GM12865 (cell line): ENCODE data around the gene AMBN.

ENCODE experiments used
- DNase-seq: peaks from one replicate; pipeline ENCODE4 v3.0.0; 2010; ENCODE audit warnings: low read depth
- H3K4me3 ChIP-seq: 2 replicates; pipeline ENCODE4 v1.5.1; 2011; ENCODE audit warnings: mild to moderate bottlenecking, low read depth, low read length, control low read depth
- TF ChIP-seq, protein P1 (sequence below): IDR thresholded peaks from 2 replicates; pipeline ENCODE4 v1.5.1; 2011; ENCODE audit warnings: low read length, control low read depth, low read depth, inconsistent platforms; ENCODE audit not compliant: insufficient read depth; ENCODE audit errors: missing control alignments

Gene AMBN, protein sequence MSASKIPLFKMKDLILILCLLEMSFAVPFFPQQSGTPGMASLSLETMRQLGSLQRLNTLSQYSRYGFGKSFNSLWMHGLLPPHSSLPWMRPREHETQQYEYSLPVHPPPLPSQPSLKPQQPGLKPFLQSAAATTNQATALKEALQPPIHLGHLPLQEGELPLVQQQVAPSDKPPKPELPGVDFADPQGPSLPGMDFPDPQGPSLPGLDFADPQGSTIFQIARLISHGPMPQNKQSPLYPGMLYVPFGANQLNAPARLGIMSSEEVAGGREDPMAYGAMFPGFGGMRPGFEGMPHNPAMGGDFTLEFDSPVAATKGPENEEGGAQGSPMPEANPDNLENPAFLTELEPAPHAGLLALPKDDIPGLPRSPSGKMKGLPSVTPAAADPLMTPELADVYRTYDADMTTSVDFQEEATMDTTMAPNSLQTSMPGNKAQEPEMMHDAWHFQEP

DNA sequence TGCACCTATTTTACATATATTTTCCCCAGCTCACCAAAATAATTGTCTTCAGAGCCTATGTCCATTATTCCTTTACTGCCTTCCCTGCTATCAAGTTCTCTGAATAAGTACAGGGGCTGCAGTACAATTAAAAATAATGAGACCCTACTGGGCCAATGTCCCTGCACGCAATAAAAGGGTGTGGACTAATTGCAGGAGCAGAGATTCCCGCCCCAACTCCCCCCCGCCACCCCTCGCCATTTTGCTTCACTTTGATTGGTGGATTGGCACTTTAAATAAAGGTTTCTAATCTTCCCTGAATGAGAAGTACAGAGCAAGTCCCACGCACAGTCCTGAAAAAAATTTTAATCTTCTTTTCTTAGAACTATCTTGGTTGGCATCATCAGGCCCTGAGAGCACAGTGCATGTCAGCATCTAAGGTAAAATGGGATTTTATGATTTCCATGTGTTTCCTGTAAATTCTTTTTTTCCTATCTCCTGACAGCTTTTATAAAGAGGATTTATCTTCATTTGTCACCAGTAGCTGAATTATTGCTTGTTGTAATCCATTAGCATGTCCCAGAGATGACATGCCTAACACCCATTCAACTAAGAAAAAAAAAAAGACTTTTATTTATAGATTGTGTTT, at the start of gene AMBN:
Gene AMBN (plus strand): TSS at position 302 of the 628 bp plus-strand sequence. CDS start 103 bp downstream, at position 405.
- DNase-seq: no peak
- TF ChIP-seq, protein P1, sequence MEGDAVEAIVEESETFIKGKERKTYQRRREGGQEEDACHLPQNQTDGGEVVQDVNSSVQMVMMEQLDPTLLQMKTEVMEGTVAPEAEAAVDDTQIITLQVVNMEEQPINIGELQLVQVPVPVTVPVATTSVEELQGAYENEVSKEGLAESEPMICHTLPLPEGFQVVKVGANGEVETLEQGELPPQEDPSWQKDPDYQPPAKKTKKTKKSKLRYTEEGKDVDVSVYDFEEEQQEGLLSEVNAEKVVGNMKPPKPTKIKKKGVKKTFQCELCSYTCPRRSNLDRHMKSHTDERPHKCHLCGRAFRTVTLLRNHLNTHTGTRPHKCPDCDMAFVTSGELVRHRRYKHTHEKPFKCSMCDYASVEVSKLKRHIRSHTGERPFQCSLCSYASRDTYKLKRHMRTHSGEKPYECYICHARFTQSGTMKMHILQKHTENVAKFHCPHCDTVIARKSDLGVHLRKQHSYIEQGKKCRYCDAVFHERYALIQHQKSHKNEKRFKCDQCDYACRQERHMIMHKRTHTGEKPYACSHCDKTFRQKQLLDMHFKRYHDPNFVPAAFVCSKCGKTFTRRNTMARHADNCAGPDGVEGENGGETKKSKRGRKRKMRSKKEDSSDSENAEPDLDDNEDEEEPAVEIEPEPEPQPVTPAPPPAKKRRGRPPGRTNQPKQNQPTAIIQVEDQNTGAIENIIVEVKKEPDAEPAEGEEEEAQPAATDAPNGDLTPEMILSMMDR: no peak
- no peak within 1 kb of the TSS for H3K4me3 ChIP-seq

DNA sequence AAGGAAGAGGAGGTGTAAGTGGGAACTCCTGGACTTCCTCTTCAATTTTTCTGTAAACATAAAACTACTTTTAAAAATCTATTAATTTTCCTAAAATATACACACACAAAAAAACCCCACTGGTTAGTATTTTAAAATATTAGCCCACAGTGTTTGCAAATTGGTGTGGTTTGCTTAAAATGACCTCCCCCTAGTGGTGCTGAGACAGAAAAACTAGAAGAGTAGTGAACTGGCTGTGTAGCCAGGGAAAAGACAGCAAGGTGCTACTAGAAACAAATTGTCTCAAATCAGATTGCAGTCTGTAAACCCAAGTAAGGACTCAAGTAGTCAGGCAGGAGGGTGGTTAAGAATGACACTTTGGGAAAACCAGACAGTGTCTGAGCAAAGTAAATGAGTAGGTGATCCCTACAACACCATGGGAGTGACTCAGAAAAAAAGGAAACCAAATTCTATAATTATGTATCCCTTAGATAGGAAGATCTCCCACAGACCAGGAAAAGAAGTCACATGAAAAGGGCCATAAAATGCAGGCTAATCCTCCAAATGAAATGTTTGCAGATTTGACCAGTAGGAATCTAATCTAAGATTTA, 47.7 kb upstream of the AMBN start:
- TF ChIP-seq, protein P1: peak; percentile 53
- peak; percentile 21 for DNase-seq
- H3K4me3 ChIP-seq: no peak overlapping the region

DNA sequence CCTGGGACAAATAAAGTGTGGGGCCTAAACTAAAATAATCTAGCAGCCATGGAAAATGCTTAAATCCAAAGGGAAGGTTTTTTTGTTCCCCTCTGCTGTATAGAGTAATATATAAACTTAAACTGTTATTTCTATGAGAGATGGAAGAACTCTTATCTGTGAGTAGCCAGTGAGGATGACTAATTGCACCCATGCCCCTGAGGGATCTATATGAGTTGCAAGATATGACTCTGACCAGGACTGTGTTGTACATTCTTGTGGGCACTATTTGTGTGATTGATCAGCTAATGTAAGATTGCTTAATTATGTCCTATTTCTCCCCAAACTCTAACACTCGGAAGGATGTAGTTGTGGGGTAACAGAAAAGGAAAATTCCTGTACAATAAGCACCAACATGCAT, 35.2 kb upstream of the AMBN start:
- TF ChIP-seq, protein P1: no peak
- H3K4me3 ChIP-seq: no peak overlapping the region
- no peak for DNase-seq

DNA sequence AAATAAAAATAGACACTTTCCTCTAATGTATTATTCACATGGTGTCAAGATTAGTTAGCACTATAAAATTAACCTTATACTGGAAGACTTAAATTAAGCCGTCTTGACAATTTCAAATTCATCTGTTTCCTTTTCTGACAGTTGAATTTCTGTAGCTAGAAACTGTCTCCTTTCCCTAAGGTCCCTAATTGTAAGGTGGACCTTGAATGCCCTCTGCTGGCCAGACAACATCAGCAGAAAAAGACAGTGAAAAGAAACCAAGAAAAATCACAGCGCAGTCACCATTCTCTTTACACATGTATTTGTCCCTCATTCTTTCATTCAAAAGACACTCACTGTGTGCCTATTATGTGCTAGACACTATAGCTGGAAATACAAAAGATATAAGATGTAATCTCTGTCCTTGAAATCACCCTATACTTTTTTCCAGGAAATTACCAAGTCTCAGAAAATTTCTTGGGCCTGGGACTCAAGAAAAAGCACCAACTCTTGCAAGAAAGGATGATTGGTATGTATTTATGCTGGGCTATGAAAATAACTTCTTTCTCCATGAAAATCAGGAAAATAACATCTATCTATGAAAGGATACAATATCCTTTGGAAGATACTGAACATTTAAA, 32.7 kb upstream of the AMBN start:
- no peak overlapping the region for H3K4me3 ChIP-seq
- DNase-seq: peak; percentile 46
- TF ChIP-seq, protein P1: peak; percentile 64

DNA sequence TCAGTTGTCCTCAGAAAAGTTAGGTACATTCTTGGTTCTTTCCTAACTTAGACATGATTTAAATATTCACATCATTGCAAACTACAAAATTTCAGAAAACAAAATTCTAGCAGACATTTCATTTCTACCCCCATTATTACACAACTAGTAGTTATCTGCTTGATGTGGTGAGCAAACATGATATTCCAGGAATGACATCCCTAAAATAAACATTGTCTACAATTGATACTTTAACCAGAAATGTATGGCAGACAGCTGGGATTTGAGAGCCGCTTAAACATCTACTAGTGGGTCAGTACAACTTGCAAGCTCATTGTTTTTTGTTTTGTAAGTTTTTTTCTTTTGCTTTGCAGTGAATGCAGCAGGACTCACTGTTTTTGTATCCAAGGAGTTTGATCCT, 32.1 kb upstream of the AMBN start:
- no peak overlapping the region for H3K4me3 ChIP-seq
- TF ChIP-seq, protein P1: no peak
- no peak for DNase-seq

DNA sequence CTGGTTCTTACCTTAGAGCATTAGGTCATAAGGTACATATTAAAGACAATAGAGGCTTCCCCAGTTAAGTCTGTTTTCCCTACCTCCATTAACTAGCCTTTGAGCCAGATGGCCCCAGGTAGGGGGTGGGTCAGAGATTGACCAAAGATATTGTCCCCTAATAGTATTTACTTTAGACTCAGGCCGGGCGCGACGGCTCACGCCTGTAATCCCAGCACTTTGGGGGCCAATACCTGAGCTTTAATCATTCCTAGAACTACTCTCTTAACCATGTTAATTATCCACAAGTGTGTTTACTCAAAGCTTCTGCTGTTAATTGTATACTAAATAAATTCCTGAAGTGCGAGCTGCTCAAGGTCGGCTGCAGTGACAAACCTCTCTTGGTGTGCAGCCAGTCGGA, 28.0 kb upstream of the AMBN start:
- TF ChIP-seq, protein P1: no peak

More for the DNA sequence above, 28.0 kb upstream of the AMBN start:
- no peak overlapping the region for H3K4me3 ChIP-seq
- DNase-seq: no peak
